ENCODE data around the gene TMEM72. TPM values are rescaled to one million over a fixed set of nuclear protein-coding genes. Genes with fewer than 3 reads are reported as not detected.

The TMEM72 gene
- total RNA-seq, 1 donor from 2014 or later = not detected

DNA sequence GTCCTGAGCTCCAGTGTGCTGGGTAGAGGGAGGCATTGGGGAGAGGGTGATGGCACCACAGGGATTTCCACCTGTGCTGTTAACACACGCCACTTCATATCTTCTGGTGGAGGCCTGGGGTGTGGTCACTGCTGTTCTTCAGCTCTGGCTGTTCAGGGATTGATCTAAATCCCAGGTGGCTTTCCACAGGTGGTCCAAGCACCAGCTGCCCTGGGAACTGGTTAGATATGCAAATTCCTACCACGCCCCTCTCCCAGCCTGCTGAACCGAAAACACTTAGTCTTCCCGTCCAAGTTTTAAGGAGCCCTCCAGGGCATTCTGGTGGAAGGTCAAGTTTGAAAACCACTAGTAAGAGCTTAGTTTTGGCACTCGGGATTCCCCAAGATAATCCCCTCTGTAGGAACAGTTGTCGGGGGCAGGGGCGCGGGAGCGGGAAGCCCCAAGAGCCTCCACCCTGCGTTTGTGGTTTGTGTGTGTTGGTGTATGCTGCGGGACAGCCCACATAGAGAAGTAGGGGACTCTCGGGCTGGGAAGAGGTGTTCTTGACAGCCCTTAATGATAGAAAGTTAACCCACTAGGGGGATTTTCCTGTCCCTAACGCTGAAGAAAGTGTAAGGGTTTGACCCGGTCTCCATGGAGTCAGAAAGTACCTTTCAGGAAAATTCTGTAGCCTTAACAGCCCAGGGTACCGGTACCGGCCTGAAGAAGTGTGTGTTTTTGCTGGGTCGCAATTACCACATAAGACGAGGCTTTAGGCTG lies 62.4 kb downstream of the TMEM72 start:
- Mint-ChIP-seq H3K4me3 (peak overlapping the region; percentile 80), H3K27me3 (no peaks in the 10 kb centered on the region), H3K36me3 (ENCODE audit: low read depth) (no peaks in the 10 kb centered on the region), H3K4me1 (peaks cover 35% of the 10 kb centered on the region), H3K9me3 (no peaks in the 10 kb centered on the region), H3K27ac (peak overlapping the region; percentile 77)
- no peak for TF ChIP-seq CTCF (IDR thresholded peaks at IDR 0.05)
- DNase-seq (no peak), ATAC-seq (ENCODE audit: low read depth) (peak; percentile 36)
- POLR2A ChIA-PET = interaction anchor here (1.3 to 2.5 kb wide), 3 partner anchors 10 to 40 kb away, joined by 7 to 20 read pairs (median 12); partner anchors contain the start of gene ZNF22
- CTCF ChIA-PET = interaction anchor here (0.8 to 2.6 kb wide), 7 partner anchors 9 to 41 kb away, joined by 3 to 39 read pairs (median 6); partner anchors contain the start of gene ZNF22
- intact Hi-C loops (cut with micrococcal nuclease) = loop anchor here (1.0 to 2.0 kb wide), 3 partner anchors 7 to 27 kb away; partner anchors contain the start of genes RASSF4 and ZNF22

DNA sequence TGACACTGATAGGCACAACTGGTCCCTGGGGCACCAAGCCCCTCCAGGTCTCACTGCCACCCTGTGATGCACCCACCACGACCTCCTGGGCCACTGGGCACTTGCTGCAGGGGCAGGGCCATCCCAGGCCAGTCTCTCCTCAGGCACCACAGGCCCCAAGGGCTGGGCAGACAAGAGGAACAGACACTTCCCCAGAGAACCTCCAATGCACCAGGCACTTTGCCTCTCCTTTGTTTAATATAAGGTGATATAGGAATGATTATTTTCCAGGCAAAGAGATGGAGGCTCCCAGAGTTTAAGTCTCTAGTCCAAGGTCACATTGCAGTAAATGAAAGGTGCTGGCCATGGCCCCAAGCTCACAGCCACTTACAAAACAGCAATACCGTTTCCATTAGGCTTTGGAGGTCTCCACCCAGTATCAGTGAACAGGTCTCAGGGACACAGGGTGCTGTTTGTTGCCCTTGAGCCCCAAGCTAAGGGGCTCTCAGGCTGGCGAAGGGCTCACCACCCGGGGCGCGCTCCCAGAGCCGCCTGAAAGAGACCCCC lies 63.0 kb downstream of the TMEM72 start:
- Mint-ChIP-seq H3K9me3 (no peaks in the 10 kb centered on the region), H3K27me3 (no peaks in the 10 kb centered on the region), H3K4me1 (peaks cover 29% of the 10 kb centered on the region), H3K4me3 (peak overlapping the region; percentile 80), H3K27ac (peak overlapping the region; percentile 77), H3K36me3 (ENCODE audit: low read depth) (no peaks in the 10 kb centered on the region)
- intact Hi-C loops (cut with micrococcal nuclease) = loop anchor here (1.0 to 2.0 kb wide), 3 partner anchors 8 to 27 kb away; partner anchors contain the start of genes RASSF4 and ZNF22
- TF ChIP-seq CTCF (IDR thresholded peaks at IDR 0.05) = no peak
- peak; percentile 18 for ATAC-seq (ENCODE audit: low read depth)
- no peak for DNase-seq
- CTCF ChIA-PET = interaction anchor here (1.0 to 2.6 kb wide), 5 partner anchors 9 to 42 kb away, joined by 3 to 39 read pairs (median 6); partner anchors contain the start of gene ZNF22
- POLR2A ChIA-PET = interaction anchor here (1.9 to 2.5 kb wide), 2 partner anchors 11 to 41 kb away, joined by 12 to 20 read pairs; no protein-coding TSS in a partner anchor

GRCh38 chr10:44974628-44975430 lies 63.7 kb downstream of the TMEM72 start:
- DNase-seq (peak; percentile 81), ATAC-seq (ENCODE audit: low read depth) (peak; percentile 90)
- no peaks in the 10 kb centered on the region for H3K36me3 Mint-ChIP-seq (ENCODE audit: low read depth)
- POLR2A ChIA-PET = interaction anchor here (1.9 to 2.5 kb wide), 2 partner anchors 11 to 41 kb away, joined by 12 to 20 read pairs; no protein-coding TSS in a partner anchor
- intact Hi-C loops (cut with micrococcal nuclease) = loop anchor here (1.0 to 2.0 kb wide), 6 partner anchors 9 to 110 kb away; partner anchors contain the start of genes RASSF4 and ZNF22
- CTCF ChIA-PET = interaction anchor here (1.0 to 4.2 kb wide), 5 partner anchors 10 to 43 kb away, joined by 4 to 50 read pairs (median 7); partner anchors contain the start of gene ZNF22
- H3K9me3 Mint-ChIP-seq = no peaks in the 10 kb centered on the region
- H3K4me3 Mint-ChIP-seq = peak overlapping the region; percentile 80
- no peaks in the 10 kb centered on the region for H3K27me3 Mint-ChIP-seq
- H3K27ac Mint-ChIP-seq = peak overlapping the region; percentile 75
- no peak for TF ChIP-seq CTCF (IDR thresholded peaks at IDR 0.05)
- peaks cover 28% of the 10 kb centered on the region for H3K4me1 Mint-ChIP-seq

- intact Hi-C loops (cut with micrococcal nuclease) = loop anchor here (1.0 to 2.0 kb wide), 4 partner anchors 12 to 110 kb away; partner anchors contain the start of gene ZNF22
- Mint-ChIP-seq H3K27ac (no peak overlapping the region), H3K4me1 (peaks cover 28% of the 10 kb centered on the region), H3K27me3 (peaks cover 2% of the 10 kb centered on the region), H3K36me3 (ENCODE audit: low read depth) (no peaks in the 10 kb centered on the region), H3K9me3 (no peaks in the 10 kb centered on the region), H3K4me3 (no peak overlapping the region)
- ChIA-PET POLR2A (interaction anchor here (0.5 kb wide), 1 partner anchor 1543 kb away, joined by 3 read pairs; no protein-coding TSS in a partner anchor), CTCF (interaction anchor here (1.0 to 4.2 kb wide), 3 partner anchors 8 to 44 kb away, joined by 3 to 50 read pairs (median 3); no protein-coding TSS in a partner anchor)
- TF ChIP-seq CTCF (IDR thresholded peaks at IDR 0.05) = no peak
- DNase-seq (no peak), ATAC-seq (ENCODE audit: low read depth) (no peak)
These were observed 64.5 kb downstream of the TMEM72 start for GRCh38 chr10:44975431-44976331.

All from activated B cell treated with CpG ODN at 0.5 μM for 24 hours (primary cell).